Mucosa of rectum (tissue), 2 donors: ENCODE measurements around the gene MMRN2.

Experiments
- H3K27ac ChIP-seq, 2 donors: one replicate each; pipeline ENCODE4 v1.7.0; 2013; ENCODE audit warnings: inconsistent platforms in 2 of 2, low read depth in 2 of 2, low read length in 2 of 2
- H3K27me3 ChIP-seq, 2 donors: one replicate each; pipeline ENCODE4 v1.7.0; 2013; ENCODE audit warnings: low read length in 2 of 2; ENCODE audit not compliant: control insufficient read depth in 2 of 2, insufficient read depth in 2 of 2
- H3K36me3 ChIP-seq, 2 donors: one replicate each; pipeline ENCODE4 v1.7.0; 2013; ENCODE audit warnings: low read length in 2 of 2; ENCODE audit not compliant: control insufficient read depth in 2 of 2, insufficient read depth in 2 of 2
- H3K4me1 ChIP-seq, 2 donors: one replicate each; pipeline ENCODE4 v1.7.0; 2013; ENCODE audit warnings: low read length in 2 of 2, mild to moderate bottlenecking in 1 of 2; ENCODE audit not compliant: control insufficient read depth in 2 of 2, insufficient read depth in 2 of 2
- H3K4me3 ChIP-seq, 2 donors: one replicate each; pipeline ENCODE4 v1.7.0; 2013; ENCODE audit warnings: low read length in 2 of 2
- H3K9ac ChIP-seq, 2 donors: one replicate each; pipeline ENCODE4 v1.7.0; 2013; ENCODE audit warnings: low read length in 2 of 2, low read depth in 1 of 2, mild to moderate bottlenecking in 1 of 2
- H3K9me3 ChIP-seq, 2 donors: one replicate each; pipeline ENCODE4 v1.7.0; 2013; ENCODE audit warnings: low read length in 2 of 2; ENCODE audit not compliant: control insufficient read depth in 2 of 2
- donor health status: healthy.
- donor health status: Normal muscosa, but diverticular disease.

MMRN2 gene

GRCh38 chr10:86962981-86963310 lies 5.5 kb upstream of the MMRN2 start:
- H3K27ac ChIP-seq = no peak overlapping the region
- no peak overlapping the region for H3K9ac ChIP-seq
- H3K27me3 ChIP-seq = no peaks in the 10 kb centered on the region
- H3K36me3 ChIP-seq = no peaks in the 10 kb centered on the region
- H3K9me3 ChIP-seq = no peaks in the 10 kb centered on the region
- peaks cover 13 to 14% of the 10 kb centered on the region in 2 donors for H3K4me1 ChIP-seq
- no peak overlapping the region for H3K4me3 ChIP-seq

- Histone ChIP-seq H3K4me3 (no peak overlapping the region), H3K9ac (no peak overlapping the region), H3K36me3 (no peaks in the 10 kb centered on the region), H3K9me3 (no peaks in the 10 kb centered on the region), H3K27ac (no peak overlapping the region), H3K4me1 (peaks cover 7 to 8% of the 10 kb centered on the region in 2 donors), H3K27me3 (no peaks in the 10 kb centered on the region)
These were observed 4.9 kb upstream of the MMRN2 start for GRCh38 chr10:86962136-86962980.

GRCh38 chr10:86961481-86962091 lies 4.2 kb upstream of the MMRN2 start:
- Histone ChIP-seq H3K36me3 (no peaks in the 10 kb centered on the region), H3K9me3 (no peaks in the 10 kb centered on the region), H3K4me3 (no peak overlapping the region), H3K27ac (no peak overlapping the region), H3K4me1 (peaks cover 0 to under 1% of the 10 kb centered on the region in 2 donors), H3K27me3 (no peaks in the 10 kb centered on the region), H3K9ac (no peak overlapping the region)

GRCh38 chr10:86960863-86961434 lies 3.5 kb upstream of the MMRN2 start:
- Histone ChIP-seq H3K9me3 (no peaks in the 10 kb centered on the region), H3K9ac (no peak overlapping the region), H3K36me3 (no peaks in the 10 kb centered on the region), H3K27me3 (no peaks in the 10 kb centered on the region), H3K4me1 (no peaks in the 10 kb centered on the region), H3K4me3 (no peak overlapping the region), H3K27ac (no peak overlapping the region)

GRCh38 chr10:86960003-86960862 lies 2.8 kb upstream of the MMRN2 start:
- no peaks in the 10 kb centered on the region for H3K9me3 ChIP-seq
- no peaks in the 10 kb centered on the region for H3K4me1 ChIP-seq
- no peaks in the 10 kb centered on the region for H3K27me3 ChIP-seq
- H3K36me3 ChIP-seq = no peaks in the 10 kb centered on the region
- no peak overlapping the region for H3K4me3 ChIP-seq
- no peak overlapping the region for H3K27ac ChIP-seq
- no peak overlapping the region for H3K9ac ChIP-seq

GRCh38 chr10:86959737-86960002 lies 2.3 kb upstream of the MMRN2 start:
- Histone ChIP-seq H3K9me3 (no peaks in the 10 kb centered on the region), H3K4me1 (no peaks in the 10 kb centered on the region), H3K9ac (no peak overlapping the region), H3K4me3 (no peak overlapping the region), H3K27ac (peak overlapping the region in 1 of 2 donors; percentile 20), H3K27me3 (no peaks in the 10 kb centered on the region), H3K36me3 (no peaks in the 10 kb centered on the region)

- Histone ChIP-seq H3K9me3 (no peaks in the 10 kb centered on the region), H3K9ac (no peak overlapping the region), H3K4me1 (no peaks in the 10 kb centered on the region), H3K27me3 (no peaks in the 10 kb centered on the region), H3K27ac (peak overlapping the region; percentile 21 to 32), H3K4me3 (no peak overlapping the region), H3K36me3 (no peaks in the 10 kb centered on the region)
These were observed 1.7 kb upstream of the MMRN2 start for GRCh38 chr10:86958901-86959736.

GRCh38 chr10:86958116-86958900 lies 893 bp upstream of the MMRN2 start, which contains the start of gene SNCG:
TSS of gene SNCG (plus strand) at chr10:86958599. CDS start at chr10:86958698, 99 bp downstream.
- Histone ChIP-seq H3K9ac (no peak within 1 kb of the TSS), H3K36me3 (no peaks in the 10 kb centered on the region), H3K9me3 (no peaks in the 10 kb centered on the region), H3K4me1 (peaks cover 0 to 3% of the 10 kb centered on the region in 2 donors), H3K27me3 (no peaks in the 10 kb centered on the region), H3K27ac (peak within 1 kb of the TSS; percentile 21 to 52), H3K4me3 (peak within 1 kb of the TSS in 1 of 2 donors; percentile 37)
